ENCODE data around the gene CDH4. TPM values are rescaled to one million over a fixed set of nuclear protein-coding genes. Genes with fewer than 3 reads are reported as not detected.

Gene CDH4
- total RNA-seq, 1 experiment from 2014 or later, result not detected

DNA sequence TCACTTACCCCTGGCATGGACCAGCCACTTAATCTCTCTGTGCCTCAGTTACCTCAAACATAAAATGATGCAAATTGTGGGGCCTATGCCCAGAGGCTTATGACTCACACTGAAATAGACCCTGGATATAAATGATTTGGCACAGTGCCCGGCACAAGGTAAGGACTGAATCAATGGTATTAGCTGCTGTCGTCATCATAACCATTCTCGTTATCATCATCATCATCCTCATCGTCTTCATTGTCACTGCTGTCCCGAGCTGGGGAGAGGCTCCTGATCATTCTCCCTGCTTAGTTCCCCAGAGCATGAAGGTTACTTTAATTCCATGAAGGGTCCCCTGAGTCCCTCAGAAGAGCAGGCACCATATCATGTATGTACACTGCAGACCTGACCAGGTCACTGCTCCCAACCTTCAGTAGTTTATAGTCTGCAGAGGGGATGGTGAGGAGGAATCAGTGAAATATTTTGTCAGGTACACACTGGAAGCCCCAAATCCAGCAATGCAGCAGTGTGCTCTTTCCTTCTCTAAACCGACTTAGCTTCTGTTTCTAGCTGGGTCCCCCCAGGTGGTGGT is 664.3 kb downstream of the CDH4 start:
- Histone ChIP-seq H3K9me2 (replicated peaks; ENCODE audit: insufficient read depth, low read length) (no peaks in the 10 kb centered on the region), H3K9me3 (ENCODE audit: low read length) (peaks cover 8% of the 10 kb centered on the region; the same call in 1 of the 2 replicates), H3K4me1 (ENCODE audit: low read length) (peaks cover 11% of the 10 kb centered on the region), H3K4me2 (ENCODE audit: low read depth, low read length, poor library complexity, severe bottlenecking) (no peak overlapping the region), H4K20me1 (ENCODE audit: insufficient read depth, low read depth, low read length) (no peaks in the 10 kb centered on the region), H3K27me3 (ENCODE audit: low read length) (no peaks in the 10 kb centered on the region), H3K9ac (ENCODE audit: low read length) (no peak overlapping the region), H3K4me3 (ENCODE audit: low read length) (no peak overlapping the region), H2AFZ (ENCODE audit: low read length) (no peak overlapping the region), H3K79me2 (ENCODE audit: low read length) (no peaks in the 10 kb centered on the region), H3K27ac (ENCODE audit: low read length) (no peak overlapping the region), H3K36me3 (ENCODE audit: insufficient read depth, low read length) (no peaks in the 10 kb centered on the region)
- DNase-seq, result no peak

DNA sequence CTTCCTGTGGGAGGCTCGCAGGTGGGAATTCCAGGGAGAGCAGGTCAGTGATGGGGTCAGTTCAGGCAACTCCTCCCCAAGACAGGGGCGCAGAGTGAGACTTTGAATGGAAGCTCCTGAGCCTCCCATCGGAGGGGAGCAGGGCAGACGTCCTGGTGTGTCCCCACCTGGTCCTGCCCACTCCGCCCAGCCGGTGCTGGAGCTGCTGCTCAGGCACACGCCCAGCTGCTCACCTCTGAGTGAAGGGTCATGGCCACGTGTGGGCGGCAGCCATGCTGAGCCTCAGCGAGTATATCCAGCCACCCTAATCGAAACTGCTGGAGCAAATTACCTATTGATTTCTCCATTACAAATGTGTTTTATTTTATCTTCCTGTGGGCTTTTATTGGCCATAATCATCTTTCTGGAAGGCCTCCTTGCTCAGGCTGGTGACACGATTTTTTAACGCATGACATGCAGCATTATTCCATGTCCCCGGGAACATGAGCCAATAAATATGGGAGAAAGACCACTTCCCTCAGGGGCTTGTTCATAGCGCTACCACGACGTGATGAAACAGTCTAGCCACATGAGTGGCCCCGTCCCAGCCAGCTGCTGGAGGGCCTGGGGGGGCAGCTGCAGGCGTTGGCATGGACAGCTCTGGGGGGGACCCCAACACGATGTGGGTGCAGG is 665.5 kb downstream of the CDH4 start:
- H3K4me1 ChIP-seq (ENCODE audit: low read length), result peaks cover 5% of the 10 kb centered on the region

DNA sequence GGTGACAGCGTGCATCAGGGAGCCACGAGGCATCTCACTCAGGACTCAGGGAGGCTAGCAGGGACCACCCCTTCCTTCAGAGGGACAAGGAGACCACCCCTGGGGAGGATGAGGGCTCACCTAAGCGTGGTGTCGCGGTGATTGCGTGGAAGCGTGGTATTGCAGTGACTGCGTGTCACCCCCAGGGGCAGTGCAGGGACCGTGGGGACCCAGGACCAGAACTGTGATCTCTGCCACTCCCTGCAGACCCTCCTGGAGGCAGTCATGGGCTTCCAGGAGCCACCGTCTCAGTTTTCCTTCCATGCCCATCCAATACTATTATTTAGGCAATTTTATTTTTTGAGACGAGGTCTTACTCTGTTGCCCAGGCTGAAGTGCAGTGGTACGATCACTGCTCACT is 666.5 kb downstream of the CDH4 start:
- no peak for DNase-seq

More for the DNA sequence above, 665.5 kb downstream of the CDH4 start:
- no peaks in the 10 kb centered on the region for H4K20me1 ChIP-seq (ENCODE audit: insufficient read depth, low read depth, low read length)
- no peak for DNase-seq
- H3K36me3 ChIP-seq (ENCODE audit: insufficient read depth, low read length), result no peaks in the 10 kb centered on the region
- no peak overlapping the region for H3K4me3 ChIP-seq (ENCODE audit: low read length)
- H3K4me2 ChIP-seq (ENCODE audit: low read depth, low read length, poor library complexity, severe bottlenecking), result no peak overlapping the region
- H2AFZ ChIP-seq (ENCODE audit: low read length), result no peak overlapping the region
- H3K9ac ChIP-seq (ENCODE audit: low read length), result no peak overlapping the region
- no peaks in the 10 kb centered on the region for H3K27me3 ChIP-seq (ENCODE audit: low read length)
- peaks cover 8% of the 10 kb centered on the region; the same call in 1 of the 2 replicates for H3K9me3 ChIP-seq (ENCODE audit: low read length)
- H3K79me2 ChIP-seq (ENCODE audit: low read length), result no peaks in the 10 kb centered on the region
- no peak overlapping the region for H3K27ac ChIP-seq (ENCODE audit: low read length)
- H3K9me2 ChIP-seq (replicated peaks; ENCODE audit: insufficient read depth, low read length), result no peaks in the 10 kb centered on the region

DNA sequence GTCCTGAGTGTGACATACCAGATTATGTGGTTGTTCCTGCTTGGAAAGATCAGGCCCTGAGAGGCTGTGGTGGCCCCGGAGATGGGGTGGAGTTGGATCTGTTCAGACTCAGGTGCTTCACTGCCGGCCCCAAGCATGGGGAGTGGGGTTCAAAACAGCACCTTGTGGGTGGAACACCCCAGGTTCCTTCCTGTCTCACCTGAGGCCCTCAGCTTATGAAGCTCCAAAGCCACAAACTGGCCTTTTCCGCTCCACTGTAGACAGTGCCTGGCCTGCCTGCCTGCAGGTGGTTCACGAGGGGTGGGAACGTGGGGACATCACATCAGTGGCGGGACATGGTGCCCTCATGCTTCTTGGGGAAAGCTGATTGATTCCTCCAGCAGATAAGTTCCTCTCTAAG is 667.2 kb downstream of the CDH4 start:
- no peak overlapping the region for H3K4me2 ChIP-seq (ENCODE audit: low read depth, low read length, poor library complexity, severe bottlenecking)
- H3K79me2 ChIP-seq (ENCODE audit: low read length), result no peaks in the 10 kb centered on the region
- no peak overlapping the region for H3K4me3 ChIP-seq (ENCODE audit: low read length)
- no peak overlapping the region for H3K9ac ChIP-seq (ENCODE audit: low read length)
- H3K9me2 ChIP-seq (replicated peaks; ENCODE audit: insufficient read depth, low read length), result no peaks in the 10 kb centered on the region
- no peaks in the 10 kb centered on the region for H3K36me3 ChIP-seq (ENCODE audit: insufficient read depth, low read length)
- DNase-seq, result no peak
- no peaks in the 10 kb centered on the region for H3K27me3 ChIP-seq (ENCODE audit: low read length)
- H3K9me3 ChIP-seq (ENCODE audit: low read length), result peaks cover 8% of the 10 kb centered on the region; the same call in 1 of the 2 replicates
- H3K4me1 ChIP-seq (ENCODE audit: low read length), result no peaks in the 10 kb centered on the region
- H2AFZ ChIP-seq (ENCODE audit: low read length), result no peak overlapping the region
- no peak overlapping the region for H3K27ac ChIP-seq (ENCODE audit: low read length)
- no peaks in the 10 kb centered on the region for H4K20me1 ChIP-seq (ENCODE audit: insufficient read depth, low read depth, low read length)

More for the DNA sequence above, 666.5 kb downstream of the CDH4 start:
- H3K4me1 ChIP-seq (ENCODE audit: low read length), result no peaks in the 10 kb centered on the region
- no peak overlapping the region for H2AFZ ChIP-seq (ENCODE audit: low read length)
- H3K9me2 ChIP-seq (replicated peaks; ENCODE audit: insufficient read depth, low read length), result no peaks in the 10 kb centered on the region
- H3K4me3 ChIP-seq (ENCODE audit: low read length), result no peak overlapping the region
- no peaks in the 10 kb centered on the region for H3K36me3 ChIP-seq (ENCODE audit: insufficient read depth, low read length)
- peaks cover 8% of the 10 kb centered on the region; the same call in 1 of the 2 replicates for H3K9me3 ChIP-seq (ENCODE audit: low read length)
- no peaks in the 10 kb centered on the region for H3K27me3 ChIP-seq (ENCODE audit: low read length)
- H3K27ac ChIP-seq (ENCODE audit: low read length), result no peak overlapping the region
- H4K20me1 ChIP-seq (ENCODE audit: insufficient read depth, low read depth, low read length), result no peaks in the 10 kb centered on the region
- H3K9ac ChIP-seq (ENCODE audit: low read length), result no peak overlapping the region
- H3K79me2 ChIP-seq (ENCODE audit: low read length), result no peaks in the 10 kb centered on the region
- no peak overlapping the region for H3K4me2 ChIP-seq (ENCODE audit: low read depth, low read length, poor library complexity, severe bottlenecking)

DNA sequence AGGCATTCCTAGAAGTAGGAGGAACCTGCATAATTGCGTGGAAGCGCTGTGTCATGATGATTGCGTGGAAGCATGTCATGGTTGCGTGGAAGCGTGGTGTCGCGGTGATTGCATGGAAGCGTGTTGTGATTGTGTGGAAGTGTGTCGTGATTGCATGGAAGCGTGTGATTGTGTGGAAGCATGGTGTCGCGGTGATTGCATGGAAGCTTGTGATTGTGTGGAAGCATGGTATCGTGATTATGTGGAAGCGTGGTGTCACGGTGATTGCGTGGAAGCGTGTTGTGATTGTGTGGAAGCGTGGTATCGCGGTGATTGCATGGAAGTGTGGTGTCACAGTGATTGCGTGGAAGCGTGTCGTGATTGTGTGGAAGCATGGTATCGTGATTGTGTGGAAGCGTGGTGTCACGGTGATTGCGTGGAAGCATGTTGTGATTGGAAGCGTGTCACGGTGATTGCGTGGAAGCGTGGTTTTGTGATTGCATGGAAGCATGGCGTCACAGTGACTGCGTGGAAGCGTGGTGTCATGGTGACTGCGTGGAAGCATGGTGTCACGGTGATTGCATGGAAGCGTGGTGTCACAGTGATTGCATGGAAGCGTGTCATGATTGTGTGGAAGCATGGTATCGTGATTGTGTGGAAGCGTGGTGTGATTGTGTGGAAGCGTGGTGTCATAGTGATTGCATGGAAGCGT is 667.8 kb downstream of the CDH4 start:
- DNase-seq, result no peak
- Histone ChIP-seq H3K9ac (ENCODE audit: low read length) (no peak overlapping the region), H4K20me1 (ENCODE audit: insufficient read depth, low read depth, low read length) (no peaks in the 10 kb centered on the region), H3K9me2 (replicated peaks; ENCODE audit: insufficient read depth, low read length) (no peaks in the 10 kb centered on the region), H3K4me1 (ENCODE audit: low read length) (no peaks in the 10 kb centered on the region), H3K27me3 (ENCODE audit: low read length) (no peaks in the 10 kb centered on the region), H3K79me2 (ENCODE audit: low read length) (no peaks in the 10 kb centered on the region), H3K36me3 (ENCODE audit: insufficient read depth, low read length) (no peaks in the 10 kb centered on the region), H2AFZ (ENCODE audit: low read length) (no peak overlapping the region), H3K9me3 (ENCODE audit: low read length) (peaks cover 8% of the 10 kb centered on the region; the same call in 1 of the 2 replicates), H3K27ac (ENCODE audit: low read length) (no peak overlapping the region), H3K4me2 (ENCODE audit: low read depth, low read length, poor library complexity, severe bottlenecking) (no peak overlapping the region), H3K4me3 (ENCODE audit: low read length) (no peak overlapping the region)

DNA sequence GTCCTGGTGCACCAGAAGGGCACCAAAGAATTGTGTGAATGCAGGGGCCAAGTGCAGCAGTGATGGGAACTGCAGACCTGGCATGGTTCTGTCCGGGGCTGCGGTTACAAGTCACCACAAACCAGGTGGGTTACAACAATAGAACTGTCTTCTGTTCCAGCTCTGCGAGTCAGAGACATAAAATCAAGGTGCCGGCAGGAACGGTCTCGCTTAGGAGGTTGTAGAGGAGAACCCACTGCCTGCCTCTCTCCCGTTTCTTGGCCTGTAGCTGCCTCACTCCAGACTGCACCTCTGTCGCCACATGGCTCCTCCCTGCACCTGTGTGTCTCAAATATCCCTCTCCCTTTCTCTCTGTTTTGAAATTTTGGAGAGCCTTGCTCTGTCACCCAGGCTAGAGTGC is 670.4 kb downstream of the CDH4 start:
- Histone ChIP-seq H3K4me1 (ENCODE audit: low read length) (no peaks in the 10 kb centered on the region), H3K79me2 (ENCODE audit: low read length) (no peaks in the 10 kb centered on the region), H3K27me3 (ENCODE audit: low read length) (no peaks in the 10 kb centered on the region), H4K20me1 (ENCODE audit: insufficient read depth, low read depth, low read length) (no peaks in the 10 kb centered on the region), H3K4me2 (ENCODE audit: low read depth, low read length, poor library complexity, severe bottlenecking) (no peak overlapping the region), H3K36me3 (ENCODE audit: insufficient read depth, low read length) (no peaks in the 10 kb centered on the region), H2AFZ (ENCODE audit: low read length) (no peak overlapping the region), H3K9ac (ENCODE audit: low read length) (no peak overlapping the region), H3K9me2 (replicated peaks; ENCODE audit: insufficient read depth, low read length) (no peaks in the 10 kb centered on the region), H3K9me3 (ENCODE audit: low read length) (peaks cover 8% of the 10 kb centered on the region; the same call in 1 of the 2 replicates), H3K4me3 (ENCODE audit: low read length) (no peak overlapping the region), H3K27ac (ENCODE audit: low read length) (no peak overlapping the region)
- no peak for DNase-seq

DNA sequence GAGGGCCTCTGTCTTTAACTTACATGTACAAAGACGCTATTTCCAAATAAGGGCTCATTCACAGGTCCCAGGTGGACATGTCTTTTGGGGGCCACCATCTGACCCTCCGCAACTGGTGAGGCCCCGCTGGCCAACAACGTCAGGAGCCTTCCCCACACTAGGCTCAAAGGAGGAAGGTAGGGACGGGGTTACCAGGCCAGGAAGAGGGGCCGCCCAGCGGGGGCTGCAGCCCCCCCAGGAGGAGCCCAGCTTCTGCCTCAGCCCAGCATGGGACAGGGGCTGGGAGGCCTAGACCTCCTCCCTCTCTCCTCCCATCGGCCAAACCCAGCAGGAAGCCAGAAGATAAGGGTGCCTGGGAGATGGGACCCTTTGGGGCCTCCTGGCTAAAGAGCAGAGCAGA is 670.9 kb downstream of the CDH4 start:
- Histone ChIP-seq H2AFZ (ENCODE audit: low read length) (no peak overlapping the region), H3K79me2 (ENCODE audit: low read length) (no peaks in the 10 kb centered on the region), H4K20me1 (ENCODE audit: insufficient read depth, low read depth, low read length) (no peaks in the 10 kb centered on the region), H3K9ac (ENCODE audit: low read length) (no peak overlapping the region), H3K9me3 (ENCODE audit: low read length) (peaks cover 8% of the 10 kb centered on the region; the same call in 1 of the 2 replicates), H3K9me2 (replicated peaks; ENCODE audit: insufficient read depth, low read length) (no peaks in the 10 kb centered on the region), H3K4me2 (ENCODE audit: low read depth, low read length, poor library complexity, severe bottlenecking) (no peak overlapping the region), H3K36me3 (ENCODE audit: insufficient read depth, low read length) (no peaks in the 10 kb centered on the region), H3K27ac (ENCODE audit: low read length) (no peak overlapping the region), H3K27me3 (ENCODE audit: low read length) (no peaks in the 10 kb centered on the region), H3K4me3 (ENCODE audit: low read length) (no peak overlapping the region), H3K4me1 (ENCODE audit: low read length) (no peaks in the 10 kb centered on the region)
- no peak for DNase-seq

DNA sequence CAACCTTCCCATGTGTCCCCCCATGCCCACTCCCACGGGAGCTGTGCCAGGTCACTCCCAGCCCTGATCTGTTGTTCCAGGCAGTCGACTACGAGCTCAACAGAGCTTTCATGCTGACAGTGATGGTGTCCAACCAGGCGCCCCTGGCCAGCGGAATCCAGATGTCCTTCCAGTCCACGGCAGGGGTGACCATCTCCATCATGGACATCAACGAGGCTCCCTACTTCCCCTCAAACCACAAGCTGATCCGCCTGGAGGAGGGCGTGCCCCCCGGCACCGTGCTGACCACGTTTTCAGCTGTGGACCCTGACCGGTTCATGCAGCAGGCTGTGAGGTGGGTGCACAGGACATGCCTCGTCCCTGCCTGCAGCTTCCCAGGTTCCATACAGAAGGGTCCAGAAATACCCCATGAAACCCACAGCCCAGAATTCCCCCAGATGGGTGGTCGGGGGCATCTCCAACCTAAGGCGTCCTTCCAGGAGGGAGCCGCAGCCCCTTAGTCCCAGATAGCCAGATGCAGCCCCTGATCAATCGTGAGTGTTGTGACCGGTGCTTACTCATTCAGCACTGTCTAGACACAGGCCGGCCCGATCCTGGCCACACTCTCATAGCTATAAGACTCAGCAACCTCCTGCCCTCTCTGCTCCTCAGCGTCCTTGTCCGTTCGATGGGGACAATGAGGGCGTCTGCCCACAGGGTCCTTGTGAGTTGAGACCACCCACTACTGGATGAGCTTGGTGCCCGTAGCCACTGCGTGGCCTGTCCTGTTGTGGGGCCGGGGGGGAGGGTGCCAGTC is 671.5 kb downstream of the CDH4 start:
- H3K9ac ChIP-seq (ENCODE audit: low read length), result no peak overlapping the region
- H3K4me3 ChIP-seq (ENCODE audit: low read length), result no peak overlapping the region
- peaks cover 8% of the 10 kb centered on the region; the same call in 1 of the 2 replicates for H3K9me3 ChIP-seq (ENCODE audit: low read length)
- no peak overlapping the region for H3K4me2 ChIP-seq (ENCODE audit: low read depth, low read length, poor library complexity, severe bottlenecking)
- no peaks in the 10 kb centered on the region for H3K9me2 ChIP-seq (replicated peaks; ENCODE audit: insufficient read depth, low read length)
- no peaks in the 10 kb centered on the region for H3K79me2 ChIP-seq (ENCODE audit: low read length)
- H3K27me3 ChIP-seq (ENCODE audit: low read length), result no peaks in the 10 kb centered on the region
- no peak overlapping the region for H3K27ac ChIP-seq (ENCODE audit: low read length)
- H2AFZ ChIP-seq (ENCODE audit: low read length), result no peak overlapping the region
- H4K20me1 ChIP-seq (ENCODE audit: insufficient read depth, low read depth, low read length), result no peaks in the 10 kb centered on the region
- no peak for DNase-seq
- no peaks in the 10 kb centered on the region for H3K4me1 ChIP-seq (ENCODE audit: low read length)
- H3K36me3 ChIP-seq (ENCODE audit: insufficient read depth, low read length), result no peaks in the 10 kb centered on the region

Data from Karpas-422 (cell line).